IMR-90 (cell line): ENCODE measurements around the gene NNAT. TPM values are rescaled to one million over a fixed set of nuclear protein-coding genes. Genes with fewer than 3 reads are reported as not detected.

Experiments
- ATAC-seq: fragments of 200-7000 bp; cut with Tn5 transposase; 2 replicates; pipeline ENCODE4 v1.9.1; 2020; ENCODE audit warnings: low read depth, mild to moderate bottlenecking, moderate library complexity
- BruUV-seq: library from RNA; stranded (reverse); fragments of 400-500 nt; replicated peaks from 2 replicates; lab custom pipeline; 2021; lab: Mats Ljungman, UMichigan
- CTCF ChIA-PET: fragments of 300-600 bp; formaldehyde crosslinking; extraction: SDS; loops from one replicate; lab custom pipeline; 2021; ENCODE audit warnings: antibody characterized with exemption; lab: Yijun Ruan, JAX
- POLR2A ChIA-PET: fragments of 300-600 bp; sonication (Branson Sonifier 250); formaldehyde crosslinking; loops from one replicate; lab custom pipeline; 2022; ENCODE audit warnings: antibody characterized with exemption; ENCODE audit not compliant: unreplicated experiment; lab: Charles Lee
- DNase-seq: peaks from one replicate; pipeline ENCODE4 v3.0.0; 2013
- H2AFZ ChIP-seq: replicated peaks from 2 replicates; pipeline ENCODE3; 2013; ENCODE audit warnings: low read length, mild to moderate bottlenecking; ENCODE audit not compliant: poor library complexity
- H2AK5ac ChIP-seq: 2 replicates; pipeline ENCODE4 v1.6.1; 2013; ENCODE audit warnings: low read depth, low read length, inconsistent platforms
- H2AK9ac ChIP-seq: replicated peaks from 2 replicates; pipeline ENCODE3; 2013; ENCODE audit warnings: mild to moderate bottlenecking, low read depth, low read length, moderate library complexity; ENCODE audit not compliant: poor library complexity
- H2BK120ac ChIP-seq: 2 replicates; pipeline ENCODE4 v1.6.1; 2013; ENCODE audit warnings: low read depth, low read length, inconsistent platforms
- H2BK15ac ChIP-seq: 3 replicates; pipeline ENCODE4 v1.6.1; 2013; ENCODE audit warnings: low read depth, low read length, inconsistent platforms
- H2BK20ac ChIP-seq: 2 replicates; pipeline ENCODE4 v1.6.1; 2013; ENCODE audit warnings: low read depth, mild to moderate bottlenecking, inconsistent platforms, low read length, moderate library complexity
- H2BK5ac ChIP-seq: 2 replicates; pipeline ENCODE4 v1.6.1; 2013; ENCODE audit warnings: mild to moderate bottlenecking, low read depth, low read length, inconsistent platforms; ENCODE audit not compliant: poor library complexity, severe bottlenecking
- H3K14ac ChIP-seq: replicated peaks from 2 replicates; pipeline ENCODE4 v1.6.1; 2013; ENCODE audit warnings: low read depth, low read length, inconsistent platforms
- H3K18ac ChIP-seq: 2 replicates; pipeline ENCODE4 v1.6.1; 2013; ENCODE audit warnings: low read depth, low read length, control low read depth
- H3K23ac ChIP-seq: 2 replicates; pipeline ENCODE4 v1.6.1; 2013; ENCODE audit warnings: low read depth, low read length, inconsistent platforms
- H3K27ac ChIP-seq: 2 replicates; pipeline ENCODE4 v1.5.1; 2013; ENCODE audit warnings: mild to moderate bottlenecking, control low read depth, low read length; ENCODE audit not compliant: insufficient read depth
- H3K27me3 ChIP-seq: 2 replicates; pipeline ENCODE4 v1.6.1; 2013; ENCODE audit warnings: low read length; ENCODE audit not compliant: control insufficient read depth, insufficient read depth
- H3K36me3 ChIP-seq: 2 replicates; pipeline ENCODE4 v1.6.1; 2013; ENCODE audit warnings: low read length, mixed read lengths; ENCODE audit not compliant: control insufficient read depth, insufficient read depth
- H3K4ac ChIP-seq: 2 replicates; pipeline ENCODE4 v1.6.1; 2013; ENCODE audit warnings: low read depth, low read length, inconsistent platforms
- H3K4me1 ChIP-seq: 2 replicates; pipeline ENCODE4 v1.6.1; 2013; ENCODE audit warnings: low read length, mixed read lengths; ENCODE audit not compliant: control insufficient read depth, insufficient read depth
- H3K4me2 ChIP-seq: 2 replicates; pipeline ENCODE4 v1.6.1; 2013; ENCODE audit warnings: low read depth, mild to moderate bottlenecking, control low read depth, low read length, moderate library complexity
- H3K4me3 ChIP-seq: 2 replicates; pipeline ENCODE4 v1.5.1; 2013; ENCODE audit warnings: low read depth, mild to moderate bottlenecking, control low read depth, low read length, moderate library complexity; ENCODE audit not compliant: insufficient read depth
- H3K56ac ChIP-seq: 2 replicates; pipeline ENCODE4 v1.6.1; 2013; ENCODE audit warnings: low read length, inconsistent platforms; ENCODE audit not compliant: insufficient read depth; ENCODE audit errors: extremely low read depth
- H3K79me1 ChIP-seq, 2 experiments: 2 replicates each; pipeline ENCODE4 v1.6.1; 2013; ENCODE audit warnings: low read length in 2 of 2, inconsistent platforms in 1 of 2, low read depth in 1 of 2
- H3K9ac ChIP-seq: 2 replicates; pipeline ENCODE4 v1.6.1; 2013; ENCODE audit warnings: low read depth, low read length, control low read depth
- H3K9me1 ChIP-seq: 2 replicates; pipeline ENCODE4 v1.6.1; 2013; ENCODE audit warnings: low read length, inconsistent platforms; ENCODE audit not compliant: insufficient read depth
- H3K9me3 ChIP-seq: 2 replicates; pipeline ENCODE4 v1.6.1; 2013; ENCODE audit warnings: low read length; ENCODE audit not compliant: control insufficient read depth, insufficient read depth
- H4K20me1 ChIP-seq: 2 replicates; pipeline ENCODE4 v1.6.1; 2013; ENCODE audit warnings: low read length, inconsistent platforms; ENCODE audit not compliant: insufficient read depth
- H4K5ac ChIP-seq: 2 replicates; pipeline ENCODE4 v1.6.1; 2013; ENCODE audit warnings: mild to moderate bottlenecking, low read depth, low read length, control low read depth
- H4K8ac ChIP-seq, 2 experiments: 2 replicates each; pipeline ENCODE4 v1.6.1; 2013; ENCODE audit warnings: low read depth in 2 of 2, low read length in 2 of 2, control low read depth in 1 of 2, inconsistent platforms in 1 of 2
- H4K91ac ChIP-seq: 2 replicates; pipeline ENCODE4 v1.6.1; 2013; ENCODE audit warnings: low read depth, low read length, inconsistent platforms; ENCODE audit not compliant: insufficient read depth
- CTCF ChIP-seq: conservative IDR thresholded peaks from 2 replicates; pipeline ENCODE4 v1.5.1; 2012; ENCODE audit warnings: mild to moderate bottlenecking, low read depth, low read length, improper control_type of control experiment
- ELK1 ChIP-seq: fragments of 150-350 bp; IDR thresholded peaks from 2 replicates; pipeline ENCODE4 v1.6.1; 2016; ENCODE audit warnings: low read depth, mild to moderate bottlenecking, low read length, moderate library complexity, borderline replicate concordance
- FOS ChIP-seq: fragments of 150-350 bp; IDR thresholded peaks from 2 replicates; pipeline ENCODE4 v1.6.1; 2016; ENCODE audit warnings: low read depth, low read length
- MAFK ChIP-seq: IDR thresholded peaks from 2 replicates; pipeline ENCODE4 v1.6.1; 2012; ENCODE audit warnings: low read depth, low read length, improper control_type of control experiment
- MAZ ChIP-seq: IDR thresholded peaks from 2 replicates; pipeline ENCODE4 v1.6.1; 2012; ENCODE audit warnings: low read depth, mild to moderate bottlenecking, low read length, improper control_type of control experiment, moderate library complexity, borderline replicate concordance
- MXI1 ChIP-seq: IDR thresholded peaks from 2 replicates; pipeline ENCODE4 v1.6.1; 2012; ENCODE audit warnings: low read depth, mild to moderate bottlenecking, low read length, moderate library complexity, borderline replicate concordance
- NFE2L2 ChIP-seq: fragments of 150-350 bp; IDR thresholded peaks from 2 replicates; pipeline ENCODE4 v1.6.1; 2016; ENCODE audit warnings: low read depth, mild to moderate bottlenecking, low read length
- POLR2A ChIP-seq: IDR thresholded peaks from 2 replicates; pipeline ENCODE4 v1.6.1; 2012; ENCODE audit warnings: mild to moderate bottlenecking, low read depth, low read length
- RAD21 ChIP-seq: IDR thresholded peaks from 2 replicates; pipeline ENCODE4 v1.6.1; 2012; ENCODE audit warnings: low read length, improper control_type of control experiment
- USF2 ChIP-seq: fragments of 150-350 bp; IDR thresholded peaks from 2 replicates; pipeline ENCODE4 v1.6.1; 2017; ENCODE audit warnings: mild to moderate bottlenecking, antibody characterized with exemption, low read length, low read depth
- WGBS, 2 experiments: methylation state at CpG; one replicate each; pipeline versions ENCODE4 v1.1.5 to v1.1.7; 2013; ENCODE audit warnings: missing lambda C conversion rate in 2 of 2; ENCODE audit not compliant: insufficient read length in 1 of 2; ENCODE audit errors: extremely low coverage in 2 of 2; 5-methylcytosine and 5-hydroxymethylcytosine counted together
- dilution Hi-C: fragments of 300-500 bp; cut with HindIII; formaldehyde crosslinking; loops from one replicate; pipeline ENCODE4 v1.14.3; 2018; ENCODE audit warnings: low sequenced_read_pairs; ENCODE audit not compliant: unreplicated experiment
- in situ Hi-C: fragments of 300-500 bp; cut with MboI; formaldehyde crosslinking; loops from 3 replicates; pipeline ENCODE4 v1.14.3; 2019; ENCODE audit warnings: low sequenced_read_pairs, inconsistent platforms, mixed read lengths
- intact Hi-C: fragments of 100-400 bp; cut with micrococcal nuclease; formaldehyde crosslinking; loops from 2 replicates; pipeline ENCODE4 v1.10.0; 2022
- polyA plus RNA-seq, 3 experiments: library from polyadenylated mRNA; depleted of rRNA; stranded (reverse); fragments of >200 nt; gene quantifications; 2 replicates each; pipeline ENCODE4 v1.2.3, GENCODE V29; 2012; ENCODE audit warnings: low replicate concordance in 1 of 3
- total RNA-seq: library from RNA; depleted of rRNA; stranded (reverse); fragments of >200 nt; gene quantifications from 2 replicates; pipeline ENCODE4 v1.2.3, GENCODE V29; 2012

Gene NNAT
- total and polyA plus RNA-seq, 2 of the 4 experiments (the other 2 are of a cell fraction): 2.0 to 6.5 TPM

- ChIA-PET CTCF (no interaction called here), POLR2A (no interaction called here)
- Histone ChIP-seq H3K9ac (no peak overlapping the region), H4K5ac (no peak overlapping the region), H3K14ac (no peak overlapping the region), H2BK15ac (no peak overlapping the region), H3K56ac (no peak overlapping the region), H4K20me1 (no peaks in the 10 kb centered on the region), H3K18ac (no peak overlapping the region), H3K27me3 (peaks cover 54% of the 10 kb centered on the region), H3K4me2 (no peak overlapping the region), H3K9me3 (peaks cover 8% of the 10 kb centered on the region), H2BK20ac (no peak overlapping the region), H4K8ac (no peak overlapping the region), H3K36me3 (no peaks in the 10 kb centered on the region), H2AK5ac (no peak overlapping the region), H3K4ac (no peak overlapping the region), H3K4me1 (no peaks in the 10 kb centered on the region), H3K4me3 (no peak overlapping the region), H3K9me1 (no peaks in the 10 kb centered on the region), H3K23ac (no peak overlapping the region), H3K79me1 (no peaks in the 10 kb centered on the region), H2AFZ (no peak overlapping the region), H2BK120ac (no peak overlapping the region), H4K91ac (no peak overlapping the region), H2AK9ac (no peak overlapping the region), H2BK5ac (no peak overlapping the region), H3K27ac (no peak overlapping the region)
- TF ChIP-seq MAZ (no peak), USF2 (no peak), FOS (no peak), NFE2L2 (no peak), ELK1 (no peak), CTCF (no peak), RAD21 (no peak), POLR2A (no peak), MAFK (no peak), MXI1 (no peak)
- in situ Hi-C loops (no loop called here), dilution Hi-C loops (no loop called here), intact Hi-C loops (no loop called here)
- WGBS, 2 experiments: 68 to 91% methylated on average over 2 to 5 of the region's 9 CpGs
- BruUV-seq: no TSS peak
- DNase-seq: no peak
- ATAC-seq: no peak
These were observed 40.9 kb upstream of the NNAT start for GRCh38 chr20:37479925-37480691.
